Activated CD8-positive, alpha-beta memory T cell treated with anti-CD3 and anti-CD28 coated beads for 4 hours (primary cell): ENCODE results near the gene GCK.

Source experiments
- DNase-seq, 2 donors: peaks; one replicate each; pipeline ENCODE4 v3.0.0-alpha.2; 2020; ENCODE audit warnings: low read depth in 2 of 2

Gene GCK

GRCh38 chr7:44155191-44156185 lies 33.8 kb downstream of the GCK start:
- DNase-seq: no peak

GRCh38 chr7:44154703-44155102 lies 34.5 kb downstream of the GCK start:
- DNase-seq: no peak

- no peak for DNase-seq
Measured at GRCh38 chr7:44153948-44154335, 35.3 kb downstream of the GCK start.

- DNase-seq: no peak
Measured at GRCh38 chr7:44152971-44153947, 36.0 kb downstream of the GCK start.

- DNase-seq: no peak
Measured at GRCh38 chr7:44151956-44152355, 37.3 kb downstream of the GCK start.

- DNase-seq: no peak
Measured at GRCh38 chr7:44150966-44151941, 38.0 kb downstream of the GCK start.

- DNase-seq: no peak
Measured at GRCh38 chr7:44150466-44150832, 38.8 kb downstream of the GCK start.

- no peak for DNase-seq
Measured at GRCh38 chr7:44149571-44150465, 39.4 kb downstream of the GCK start.

GRCh38 chr7:44148961-44149536 lies 40.2 kb downstream of the GCK start:
- DNase-seq: no peak

GRCh38 chr7:44148166-44148565 lies 41.1 kb downstream of the GCK start:
- no peak for DNase-seq

- no peak for DNase-seq
Measured at GRCh38 chr7:44147026-44147991, 41.9 kb downstream of the GCK start.

GRCh38 chr7:44145969-44146911 lies 43.0 kb downstream of the GCK start:
- peak; percentile 19 to 47 for DNase-seq

- DNase-seq: peak; percentile 43 to 44
Measured at GRCh38 chr7:44145479-44145968, 43.7 kb downstream of the GCK start.

GRCh38 chr7:44144968-44145478 lies 44.2 kb downstream of the GCK start:
- DNase-seq: no peak

- no peak for DNase-seq
Measured at GRCh38 chr7:44144426-44144967, 44.7 kb downstream of the GCK start.

GRCh38 chr7:44143646-44144250 lies 45.5 kb downstream of the GCK start:
- DNase-seq: no peak
